GM12878 (cell line): Measurements from ENCODE around the gene MNT.
A peak's percentile ranks its signal among the peaks of the same experiment; 100 is the strongest.

Source experiments
- LARP7 ChIP-seq: fragments of 450-650 bp; IDR thresholded peaks from 2 replicates; pipeline ENCODE4 v1.6.1; 2017; ENCODE audit warnings: mild to moderate bottlenecking
- NRF1 ChIP-seq: conservative IDR thresholded peaks from 2 replicates; pipeline ENCODE4 v1.6.1; 2011; ENCODE audit warnings: mild to moderate bottlenecking, low read depth, low read length, improper control_type of control experiment
- POLR2A ChIP-seq: IDR thresholded peaks from 2 replicates; pipeline ENCODE4 v1.6.1; 2011; ENCODE audit warnings: low read depth, mild to moderate bottlenecking, low read length
- POLR2AphosphoS5 ChIP-seq: IDR thresholded peaks from 2 replicates; pipeline ENCODE4 v1.6.1; 2011; ENCODE audit warnings: mild to moderate bottlenecking, low read length, inconsistent platforms
- RFX5 ChIP-seq: IDR thresholded peaks from 2 replicates; pipeline ENCODE4 v1.6.1; 2011; ENCODE audit warnings: low read depth, low read length, improper control_type of control experiment
- TF ChIP-seq, protein P1 (sequence below), 3 experiments: IDR thresholded peaks in 2 of 3; conservative IDR thresholded peaks in 1 of 3; 2 replicates each; pipeline ENCODE4 v1.5.1; 2011; ENCODE audit warnings: low read depth in 3 of 3, low read length in 3 of 3, mild to moderate bottlenecking in 3 of 3, control low read depth in 2 of 3, moderate library complexity in 2 of 3, inconsistent platforms in 1 of 3, mixed read lengths in 1 of 3; ENCODE audit not compliant: control insufficient read depth in 2 of 3, insufficient read depth in 1 of 3; ENCODE audit errors: extremely low read depth in 1 of 3

DNA sequence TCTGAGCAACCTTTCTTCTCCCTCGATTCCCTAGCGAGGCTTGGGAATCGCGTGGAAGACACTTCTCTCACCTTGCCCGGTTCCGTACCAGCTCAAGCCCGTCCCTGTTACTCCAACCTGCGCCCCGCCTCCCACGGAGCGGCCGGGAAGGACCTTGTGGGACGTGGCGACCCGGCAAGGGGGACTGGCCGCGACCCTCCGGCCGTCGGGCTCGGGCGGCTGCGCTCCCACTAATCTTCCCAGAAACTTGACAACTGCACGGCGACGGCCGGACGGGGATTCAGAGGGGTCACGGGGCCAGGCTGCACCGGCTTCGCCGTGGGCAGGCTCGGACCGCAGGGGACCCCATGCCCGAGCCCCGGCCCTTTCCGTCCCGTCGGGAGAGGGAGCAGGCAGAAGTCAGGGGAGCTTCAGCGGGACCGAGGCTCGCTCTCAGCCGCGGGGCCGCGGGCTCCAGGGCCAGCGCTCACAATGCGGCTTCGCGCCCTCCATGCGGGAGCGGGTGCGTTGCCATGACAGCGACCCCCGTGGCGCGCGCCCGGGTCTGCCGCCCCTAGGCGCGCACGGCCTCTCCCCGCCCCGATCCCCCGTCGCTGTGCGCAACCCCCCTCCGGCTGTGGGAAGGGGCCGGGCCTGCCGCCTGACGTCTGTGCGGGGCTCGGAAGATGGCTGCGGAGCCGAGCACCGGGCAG is 63.9 kb downstream of the MNT start, which contains the start of gene SGSM2:
- TF ChIP-seq POLR2A (peak; percentile 35; the same call in 1 of the 2 replicates), RFX5 (no peak), POLR2AphosphoS5 (no peak), NRF1 (no peak), LARP7 (0 out of 2 replicates have a peak, but pooled peaks have one; percentile 24)
- TF ChIP-seq, protein P1, sequence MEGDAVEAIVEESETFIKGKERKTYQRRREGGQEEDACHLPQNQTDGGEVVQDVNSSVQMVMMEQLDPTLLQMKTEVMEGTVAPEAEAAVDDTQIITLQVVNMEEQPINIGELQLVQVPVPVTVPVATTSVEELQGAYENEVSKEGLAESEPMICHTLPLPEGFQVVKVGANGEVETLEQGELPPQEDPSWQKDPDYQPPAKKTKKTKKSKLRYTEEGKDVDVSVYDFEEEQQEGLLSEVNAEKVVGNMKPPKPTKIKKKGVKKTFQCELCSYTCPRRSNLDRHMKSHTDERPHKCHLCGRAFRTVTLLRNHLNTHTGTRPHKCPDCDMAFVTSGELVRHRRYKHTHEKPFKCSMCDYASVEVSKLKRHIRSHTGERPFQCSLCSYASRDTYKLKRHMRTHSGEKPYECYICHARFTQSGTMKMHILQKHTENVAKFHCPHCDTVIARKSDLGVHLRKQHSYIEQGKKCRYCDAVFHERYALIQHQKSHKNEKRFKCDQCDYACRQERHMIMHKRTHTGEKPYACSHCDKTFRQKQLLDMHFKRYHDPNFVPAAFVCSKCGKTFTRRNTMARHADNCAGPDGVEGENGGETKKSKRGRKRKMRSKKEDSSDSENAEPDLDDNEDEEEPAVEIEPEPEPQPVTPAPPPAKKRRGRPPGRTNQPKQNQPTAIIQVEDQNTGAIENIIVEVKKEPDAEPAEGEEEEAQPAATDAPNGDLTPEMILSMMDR (IDR thresholded peaks at IDR 0.05 in 2 of 3, conservative IDR thresholded peaks at IDR 0.05 in 1 of 3; ENCODE audit: control insufficient read depth in 2 of 3, extremely low read depth in 1 of 3, insufficient read depth in 1 of 3, low read depth in 3 of 3, low read length in 3 of 3) = no peak
